Upper lobe of left lung (tissue), 6 donors: ENCODE results near the gene CGB5. TPM values are rescaled to one million over a fixed set of nuclear protein-coding genes. Genes with fewer than 3 reads are reported as not detected.
"Not testable (repeated sequence)": the region's sequence is repeated elsewhere in the genome, so short reads cannot be mapped to it uniquely, and the experiment has no call there.

Source experiments
- ATAC-seq, 2 donors: fragments of 200-7000 bp; cut with Tn5 transposase; one replicate each; pipeline ENCODE4 v1.9.1; 2022; ENCODE audit warnings: mild to moderate bottlenecking in 2 of 2, moderate library complexity in 2 of 2; ENCODE audit not compliant: low FRiP score in 2 of 2
- DNase-seq, 2 donors: peaks; one replicate each; pipeline ENCODE4 v3.0.0-alpha.2; 2019 to 2020
- H3K27ac ChIP-seq, 4 donors: fragments of 200-600 bp; sonication (generic); one replicate each; pipeline ENCODE4 v1.5.1; 2016 to 2019
- H3K27me3 ChIP-seq, 4 donors: fragments of 200-600 bp; sonication (generic); one replicate each; pipeline ENCODE4 v1.5.1; 2017 to 2019
- H3K36me3 ChIP-seq, 4 donors: fragments of 200-600 bp; sonication (generic); one replicate each; pipeline ENCODE4 v1.5.1; 2016 to 2019
- H3K4me1 ChIP-seq, 4 donors: fragments of 200-600 bp; sonication (generic); one replicate each; pipeline ENCODE4 v1.5.1; 2018 to 2019
- H3K4me3 ChIP-seq, 4 donors: fragments of 200-600 bp; sonication (generic); one replicate each; pipeline ENCODE4 v1.5.1; 2017 to 2019; ENCODE audit warnings: mild to moderate bottlenecking in 2 of 4, moderate library complexity in 1 of 4
- H3K9me3 ChIP-seq, 4 donors: fragments of 200-600 bp; sonication (generic); one replicate each; pipeline ENCODE4 v1.5.1; 2018 to 2019
- EP300 ChIP-seq, 4 donors: sonication (generic); formaldehyde crosslinking; IDR thresholded peaks; one replicate each; pipeline ENCODE4 v1.5.1; 2017; ENCODE audit warnings: antibody characterized with exemption in 4 of 4, control low read depth in 2 of 4
- POLR2A ChIP-seq, 4 donors: fragments of 450-650 bp; IDR thresholded peaks; one replicate each; pipeline ENCODE4 v1.5.1; 2016 to 2017; ENCODE audit warnings: antibody characterized with exemption in 4 of 4, mild to moderate bottlenecking in 2 of 4
- POLR2AphosphoS5 ChIP-seq, 2 donors: sonication (generic); formaldehyde crosslinking; IDR thresholded peaks; one replicate each; pipeline ENCODE4 v1.5.1; 2017; ENCODE audit warnings: antibody characterized with exemption in 2 of 2
- WGBS, 2 donors: methylation state at CpG; one replicate each; pipeline ENCODE4 v1.1.5; 2017 to 2018; 5-methylcytosine and 5-hydroxymethylcytosine counted together
- total RNA-seq, 6 donors: library from RNA; depleted of rRNA in 4 of 6; stranded (reverse); fragments of >200 nt in 4 of 6; gene quantifications; one replicate each; pipeline versions ENCODE4 v1.1.0 to v1.2.1, GENCODE V29; 2016 to 2021
- TF ChIP-seq, protein P1 (sequence below), 6 experiments: fragments of 450-650 bp in 4 of 6; fragments of 200-600 bp in 2 of 6; sonication (generic) in 2 of 6; IDR thresholded peaks; one replicate each; pipeline ENCODE4 v1.5.1; 2016 to 2019; ENCODE audit warnings: antibody characterized with exemption in 6 of 6
- donor health status: DM: no; HTN: no; CAD: no; lungs with moderate emphysema.
- donor health status: DM: no; HTN: yes; CAD: no; lungs with severe emphysema.

Gene CGB5
- total RNA-seq, 6 donors from 2014 or later = not detected

DNA sequence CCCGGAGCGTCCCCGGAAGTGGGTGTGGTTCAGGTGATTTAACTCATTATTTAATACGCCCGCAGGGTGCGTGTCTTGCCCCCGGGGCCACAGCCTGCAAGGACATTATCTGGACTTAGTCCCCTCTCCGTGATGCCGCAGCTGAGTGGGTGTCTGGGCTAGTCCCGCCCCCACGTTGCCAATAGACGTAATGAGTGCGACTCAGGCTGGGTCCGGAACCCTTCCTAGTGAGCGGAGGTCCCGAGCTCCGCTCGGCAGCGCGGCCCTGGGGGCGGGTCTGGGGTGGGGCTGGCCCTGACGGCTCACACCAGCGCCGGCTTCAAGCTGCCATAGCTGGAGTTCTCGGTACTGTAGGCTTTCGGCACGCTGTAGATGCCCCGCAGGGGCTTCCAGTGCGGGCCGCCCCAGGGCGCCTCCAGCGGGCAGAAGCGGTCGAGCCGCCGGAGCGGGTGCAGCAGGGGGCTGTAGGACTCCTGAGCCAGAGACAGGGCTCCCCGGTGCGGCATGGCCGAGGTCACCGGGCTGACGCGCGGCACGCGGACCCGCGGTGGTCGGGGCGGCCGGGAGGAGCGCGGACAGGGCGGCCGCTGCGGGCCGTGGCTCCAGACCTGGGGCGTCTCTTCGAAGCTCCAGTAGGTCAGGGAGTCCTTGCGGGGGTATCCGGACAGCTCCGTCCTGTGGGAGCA is 25.8 kb upstream of the CGB5 start:
- H3K27ac ChIP-seq = peak overlapping the region in 2 of 4 donors; percentile 11 to 37
- WGBS, 2 donors = 0 to 4% methylated on average over 13 to 23 of the region's 62 CpGs
- peaks cover 0 to 32% (median 11%) of the 10 kb centered on the region in 4 donors for H3K36me3 ChIP-seq
- ATAC-seq (peak; percentile 52 to 75), DNase-seq (peak; percentile 28 to 92)
- no peaks in the 10 kb centered on the region for H3K9me3 ChIP-seq
- TF ChIP-seq, protein P1, sequence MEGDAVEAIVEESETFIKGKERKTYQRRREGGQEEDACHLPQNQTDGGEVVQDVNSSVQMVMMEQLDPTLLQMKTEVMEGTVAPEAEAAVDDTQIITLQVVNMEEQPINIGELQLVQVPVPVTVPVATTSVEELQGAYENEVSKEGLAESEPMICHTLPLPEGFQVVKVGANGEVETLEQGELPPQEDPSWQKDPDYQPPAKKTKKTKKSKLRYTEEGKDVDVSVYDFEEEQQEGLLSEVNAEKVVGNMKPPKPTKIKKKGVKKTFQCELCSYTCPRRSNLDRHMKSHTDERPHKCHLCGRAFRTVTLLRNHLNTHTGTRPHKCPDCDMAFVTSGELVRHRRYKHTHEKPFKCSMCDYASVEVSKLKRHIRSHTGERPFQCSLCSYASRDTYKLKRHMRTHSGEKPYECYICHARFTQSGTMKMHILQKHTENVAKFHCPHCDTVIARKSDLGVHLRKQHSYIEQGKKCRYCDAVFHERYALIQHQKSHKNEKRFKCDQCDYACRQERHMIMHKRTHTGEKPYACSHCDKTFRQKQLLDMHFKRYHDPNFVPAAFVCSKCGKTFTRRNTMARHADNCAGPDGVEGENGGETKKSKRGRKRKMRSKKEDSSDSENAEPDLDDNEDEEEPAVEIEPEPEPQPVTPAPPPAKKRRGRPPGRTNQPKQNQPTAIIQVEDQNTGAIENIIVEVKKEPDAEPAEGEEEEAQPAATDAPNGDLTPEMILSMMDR (IDR thresholded peaks at IDR 0.05) = peak; percentile 27 to 71 (median 54)
- TF ChIP-seq POLR2AphosphoS5 (IDR thresholded peaks at IDR 0.05) (no peak), EP300 (IDR thresholded peaks at IDR 0.05) (no peak), POLR2A (IDR thresholded peaks at IDR 0.05) (peak in 1 of 4 donors; percentile 10)
- peak overlapping the region in 3 of 4 donors; percentile 46 to 60 (median 51) for H3K4me3 ChIP-seq
- no peaks in the 10 kb centered on the region for H3K27me3 ChIP-seq
- H3K4me1 ChIP-seq = peaks cover 15 to 27% (median 24%) of the 10 kb centered on the region in 4 donors

DNA sequence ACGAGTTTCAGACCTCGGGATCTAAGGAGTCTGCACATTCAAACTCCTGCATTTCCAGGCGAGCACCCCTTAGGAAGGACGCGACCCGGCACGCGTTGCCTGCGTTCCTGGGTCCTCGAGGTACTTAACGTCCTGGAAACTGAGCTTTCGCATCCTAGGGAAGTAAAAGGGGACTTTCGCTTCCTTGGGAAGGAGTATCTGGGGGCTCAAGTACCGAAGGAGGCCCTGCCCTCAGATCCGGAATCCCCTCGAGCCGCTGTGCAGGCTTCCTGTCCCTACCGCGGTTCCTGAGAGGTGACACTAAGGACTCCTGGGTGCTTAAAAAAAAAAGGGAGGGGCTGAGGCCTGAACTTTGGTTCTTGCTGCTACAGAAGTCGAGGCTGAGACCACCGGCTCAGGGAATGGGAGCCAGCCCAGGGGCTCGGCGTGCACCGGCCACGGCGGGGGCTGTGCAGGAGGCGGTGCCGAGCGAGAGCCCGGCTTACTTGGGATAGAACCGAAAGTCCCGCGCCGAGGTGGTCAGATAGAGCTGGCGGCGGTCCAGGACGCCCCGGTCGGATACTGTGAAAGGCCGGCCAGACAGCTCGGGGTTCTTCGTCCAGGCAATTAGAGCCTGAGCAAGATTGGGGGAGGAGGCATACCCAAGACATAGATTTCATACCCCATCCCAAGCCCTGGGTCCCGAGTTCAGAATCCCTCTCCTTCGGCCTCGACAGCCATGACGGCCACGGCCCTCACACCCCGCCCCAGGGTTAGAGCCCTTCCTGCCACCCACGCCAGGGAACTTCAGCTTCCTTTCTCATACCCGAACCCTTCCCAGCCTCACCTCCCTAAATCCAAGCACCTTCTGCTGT is 25.0 kb upstream of the CGB5 start:
- Histone ChIP-seq H3K36me3 (peaks cover 0 to 26% (median 10%) of the 10 kb centered on the region in 4 donors), H3K4me1 (peaks cover 15 to 27% (median 24%) of the 10 kb centered on the region in 4 donors), H3K4me3 (peak overlapping the region; percentile 5 to 60 (median 48)), H3K27ac (peak overlapping the region in 1 of 4 donors; percentile 37)
- not testable (repeated sequence) for H3K27me3 ChIP-seq, H3K9me3 ChIP-seq
- DNase-seq = peak in 1 of 2 donors; percentile 88
- whole genome bisulfite sequencing, 2 donors = 4 to 6% methylated on average over 36 to 49 of the region's 50 CpGs
- ATAC-seq = peak in 1 of 2 donors; percentile 57

DNA sequence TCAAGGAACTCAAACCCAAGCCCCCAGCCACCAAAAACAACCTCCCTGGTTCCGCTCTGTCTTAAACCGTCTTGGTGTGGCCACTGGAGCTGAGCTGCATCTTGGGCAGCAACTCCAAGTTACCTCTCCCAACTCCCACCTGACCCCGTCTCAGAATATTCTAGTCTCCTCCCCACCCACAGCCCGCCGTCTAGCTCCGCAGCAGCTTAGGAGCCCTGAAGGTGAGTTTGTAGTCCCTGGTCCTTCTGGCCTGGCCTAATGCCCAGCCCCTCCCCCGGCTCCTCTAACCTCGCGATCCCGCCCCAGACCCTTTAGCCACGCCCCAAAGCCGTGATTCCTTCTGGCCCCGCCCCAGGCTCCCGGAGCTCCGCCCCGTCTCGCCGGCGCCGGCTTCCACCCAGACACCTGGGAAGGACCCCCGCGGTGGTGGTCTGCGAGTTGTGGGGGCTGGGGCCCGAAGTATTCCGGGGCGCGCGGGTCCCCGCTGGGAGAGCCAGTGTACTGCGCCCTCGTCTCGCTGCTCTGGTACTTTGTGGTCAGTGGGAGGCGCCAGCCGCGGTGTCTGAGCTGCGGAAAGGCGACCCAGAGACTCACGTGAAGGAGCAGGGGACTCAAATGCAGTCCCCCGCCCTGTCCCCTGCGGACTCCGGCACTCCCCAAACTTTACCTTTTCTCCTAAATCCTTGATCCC is 24.3 kb upstream of the CGB5 start:
- H3K9me3 ChIP-seq = no peaks in the 10 kb centered on the region
- no peak for TF ChIP-seq POLR2A (IDR thresholded peaks at IDR 0.05)
- no peak for TF ChIP-seq EP300 (IDR thresholded peaks at IDR 0.05)
- TF ChIP-seq, protein P1 (IDR thresholded peaks at IDR 0.05) = peak in 1 of 6 experiments; percentile 37
- WGBS, 2 donors = 7 to 19% methylated on average over 14 to 41 of the region's 41 CpGs
- peak; percentile 89 to 92 for DNase-seq
- H3K36me3 ChIP-seq = peaks cover 0 to 20% (median 10%) of the 10 kb centered on the region in 4 donors
- peak overlapping the region in 3 of 4 donors; percentile 46 to 60 (median 51) for H3K4me3 ChIP-seq
- H3K27ac ChIP-seq = peak overlapping the region in 1 of 4 donors; percentile 13
- H3K4me1 ChIP-seq = peaks cover 15 to 27% (median 24%) of the 10 kb centered on the region in 4 donors
- no peaks in the 10 kb centered on the region for H3K27me3 ChIP-seq
- peak; percentile 77 to 84 for ATAC-seq

DNA sequence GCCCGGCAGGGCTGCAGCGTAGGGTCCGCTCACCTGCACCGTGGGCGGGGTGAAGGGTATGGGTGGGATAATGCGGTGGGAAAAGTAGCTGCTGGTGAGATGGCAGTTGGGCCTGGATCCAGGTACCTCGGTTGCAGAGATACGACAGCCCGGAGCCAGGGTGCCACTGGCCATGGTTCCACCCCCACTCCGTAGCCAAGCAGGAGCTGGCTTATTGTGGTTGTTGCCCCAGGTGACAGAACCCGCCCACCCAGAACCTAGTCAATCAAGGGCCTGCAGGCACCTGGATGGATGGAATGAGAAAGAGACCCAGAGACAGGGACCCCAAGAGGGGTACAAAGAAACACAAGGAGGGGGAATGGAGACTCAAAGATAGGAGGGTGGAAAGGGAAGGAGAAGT is 23.3 kb upstream of the CGB5 start:
- H3K27ac ChIP-seq = no peak overlapping the region
- H3K36me3 ChIP-seq = peaks cover 0 to 10% (median 5%) of the 10 kb centered on the region in 4 donors
- no peaks in the 10 kb centered on the region for H3K9me3 ChIP-seq
- H3K27me3 ChIP-seq = no peaks in the 10 kb centered on the region
- DNase-seq (peak in 1 of 2 donors; percentile 38), ATAC-seq (no peak)
- TF ChIP-seq POLR2A (IDR thresholded peaks at IDR 0.05) (no peak), EP300 (IDR thresholded peaks at IDR 0.05) (no peak), POLR2AphosphoS5 (IDR thresholded peaks at IDR 0.05) (no peak)
- TF ChIP-seq, protein P1 (IDR thresholded peaks at IDR 0.05) = no peak
- 81 to 91% methylated on average over 7 to 11 of the region's 11 CpGs for WGBS, 2 donors
- H3K4me3 ChIP-seq = no peak overlapping the region
- peaks cover 15 to 27% (median 24%) of the 10 kb centered on the region in 4 donors for H3K4me1 ChIP-seq
